ENCODE data around the gene HNMT.
"Not testable (repeated sequence)": the region's sequence is repeated elsewhere in the genome, so short reads cannot be mapped to it uniquely, and the experiment has no call there.

Gene HNMT

DNA sequence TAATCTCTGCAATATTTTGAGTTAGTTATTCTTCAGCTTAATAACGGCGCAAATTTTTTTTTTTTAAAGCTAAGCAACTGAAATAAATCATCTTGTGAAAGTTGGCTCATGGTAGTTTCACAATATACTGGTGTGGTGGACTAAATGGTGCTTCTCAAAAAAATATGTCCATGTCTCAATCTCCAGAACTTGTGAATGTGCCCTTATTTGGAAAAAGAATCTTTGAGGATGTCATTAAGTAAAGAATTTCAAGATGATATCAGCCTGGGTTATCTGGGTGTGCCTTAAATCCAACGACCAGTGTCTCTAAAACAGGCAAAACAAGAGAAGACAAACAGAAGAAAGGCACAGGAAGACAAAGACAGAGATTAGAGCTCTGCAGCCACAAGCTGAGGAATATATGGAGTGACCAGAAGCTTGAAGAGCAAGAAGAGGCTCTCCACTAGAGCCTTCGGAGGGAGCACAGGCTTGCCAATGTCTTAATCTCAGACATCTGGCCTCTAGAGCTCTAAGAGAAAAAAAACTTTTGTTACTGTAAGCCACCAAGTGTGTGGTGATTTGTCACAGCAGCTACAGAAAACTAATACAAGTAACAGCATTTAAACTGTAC is 71.4 kb downstream of the HNMT start:
- no peak for DNase-seq (ENCODE audit: low read depth, low spot score)
- H3K27ac ChIP-seq = no peak overlapping the region

DNA sequence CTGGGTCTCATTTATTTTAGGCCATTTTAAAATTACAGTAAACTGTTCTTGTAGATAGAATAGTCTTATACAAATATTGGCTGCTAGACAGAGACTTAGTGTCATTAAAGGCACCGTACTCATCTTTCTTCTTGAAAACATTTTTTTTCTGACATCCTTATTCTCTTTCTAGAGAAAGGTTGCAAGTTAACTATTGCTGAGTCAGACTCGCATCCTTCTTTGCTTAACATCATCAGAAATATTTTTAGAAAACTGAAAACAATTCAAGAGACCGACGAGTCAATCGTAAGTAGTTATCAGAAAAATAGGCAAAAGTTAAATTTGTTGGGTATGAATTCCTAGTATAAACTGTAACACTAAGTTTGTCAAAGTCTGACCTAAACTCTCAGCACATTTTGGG is 72.2 kb downstream of the HNMT start:
- no peak overlapping the region for H3K27ac ChIP-seq
- no peak for DNase-seq (ENCODE audit: low read depth, low spot score)

DNA sequence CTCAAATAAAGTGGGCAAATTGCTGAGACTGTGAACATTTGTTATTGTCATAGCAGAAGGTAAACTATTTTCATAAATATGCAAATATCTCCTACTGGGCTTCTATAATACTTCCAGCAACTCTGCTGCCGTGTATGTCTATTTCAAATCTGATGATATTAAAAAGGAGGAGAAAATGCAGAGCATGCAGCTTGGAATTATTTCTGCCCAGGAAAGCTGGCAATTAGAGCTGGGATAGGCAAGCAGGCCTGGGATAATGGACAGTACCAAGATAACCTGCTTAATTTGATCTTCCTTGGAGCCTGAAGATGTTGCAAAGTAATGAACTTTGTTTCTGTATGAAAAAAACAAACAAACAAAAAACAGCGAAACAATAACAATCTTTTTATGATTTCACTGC is 72.8 kb downstream of the HNMT start:
- no peak overlapping the region for H3K27ac ChIP-seq
- DNase-seq (ENCODE audit: low read depth, low spot score) = no peak

DNA sequence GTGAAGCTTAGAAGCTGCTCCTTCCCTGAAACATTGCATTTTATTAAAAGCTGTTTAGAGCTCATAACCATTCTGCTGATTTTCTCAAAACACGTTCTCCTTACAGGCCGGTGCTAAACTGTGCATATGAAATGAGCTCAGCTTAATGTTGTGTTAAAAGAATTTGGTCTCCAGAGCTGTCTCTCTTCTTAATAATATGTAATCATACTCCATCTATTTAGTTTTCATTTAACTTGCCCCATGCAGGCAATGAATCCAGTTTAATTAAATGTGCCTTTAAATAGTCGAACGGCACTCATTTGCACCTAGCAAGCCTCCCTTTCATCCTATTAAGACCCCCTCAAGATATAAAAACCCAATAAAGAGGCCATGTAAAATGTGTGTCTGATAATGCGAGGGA is 76.3 kb downstream of the HNMT start:
- no peak overlapping the region for H3K27ac ChIP-seq
- DNase-seq (ENCODE audit: low read depth, low spot score) = no peak

DNA sequence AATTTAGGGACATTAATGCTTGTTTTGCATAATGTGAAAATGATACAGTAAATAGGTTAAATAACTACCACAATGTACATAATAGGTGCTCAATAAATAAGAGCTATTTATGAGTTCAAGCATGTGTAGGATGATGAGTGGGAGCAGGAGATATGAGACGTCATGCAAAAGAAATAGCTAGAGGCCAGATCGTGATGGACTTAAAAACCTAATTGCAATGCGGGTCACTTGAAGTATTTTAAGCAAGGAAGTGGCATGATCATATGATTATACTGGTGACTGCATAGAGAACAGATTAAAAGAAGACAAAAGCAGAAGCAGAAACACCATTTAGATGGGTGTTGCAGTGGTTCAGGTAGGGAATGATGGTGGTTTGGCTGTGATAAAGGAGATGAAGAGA is 78.0 kb downstream of the HNMT start:
- no peak for DNase-seq (ENCODE audit: low read depth, low spot score)
- H3K27ac ChIP-seq = no peak overlapping the region

DNA sequence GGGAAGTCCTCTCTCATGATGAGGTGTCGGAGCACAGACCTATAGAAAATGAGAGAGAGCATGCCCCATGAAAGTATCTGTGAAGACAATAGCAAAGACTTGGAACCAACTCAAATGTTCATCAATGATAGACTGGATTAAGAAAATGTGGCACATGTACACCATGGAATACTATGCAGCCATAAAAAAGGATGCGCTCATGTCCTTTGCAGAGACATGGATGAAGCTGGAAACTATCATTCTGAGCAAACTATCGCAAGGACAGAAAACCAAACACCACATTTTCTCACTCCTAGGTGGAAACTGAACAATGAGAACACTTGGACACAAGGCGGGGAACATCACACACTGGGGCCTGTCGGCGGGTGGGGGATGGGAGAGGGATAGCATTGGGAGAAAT is 79.3 kb downstream of the HNMT start:
- H3K27ac ChIP-seq = not testable (repeated sequence)

DNA sequence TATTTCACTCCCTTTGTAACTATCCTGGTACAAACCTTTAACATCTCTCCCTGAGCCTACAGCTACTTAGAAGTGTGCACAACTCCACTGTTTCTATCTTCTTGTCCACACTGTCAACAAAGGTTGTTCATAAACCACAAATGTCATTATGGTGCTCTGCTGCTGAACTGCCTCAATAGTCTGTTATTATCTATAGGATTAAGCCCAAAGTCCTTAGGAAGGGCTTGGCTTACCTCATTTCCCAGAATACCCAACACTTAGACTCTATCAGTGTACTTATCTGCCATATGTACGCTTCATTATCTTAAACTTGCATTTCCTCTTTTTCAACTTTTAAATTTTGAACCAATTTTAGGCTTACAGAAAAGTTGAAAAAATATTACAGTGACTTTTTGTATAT is 94.2 kb downstream of the HNMT start:
- H3K27ac ChIP-seq = no peak overlapping the region
- DNase-seq (ENCODE audit: low read depth, low spot score) = no peak

More for the DNA sequence above, 79.3 kb downstream of the HNMT start:
- DNase-seq (ENCODE audit: low read depth, low spot score) = not testable (repeated sequence)

DNA sequence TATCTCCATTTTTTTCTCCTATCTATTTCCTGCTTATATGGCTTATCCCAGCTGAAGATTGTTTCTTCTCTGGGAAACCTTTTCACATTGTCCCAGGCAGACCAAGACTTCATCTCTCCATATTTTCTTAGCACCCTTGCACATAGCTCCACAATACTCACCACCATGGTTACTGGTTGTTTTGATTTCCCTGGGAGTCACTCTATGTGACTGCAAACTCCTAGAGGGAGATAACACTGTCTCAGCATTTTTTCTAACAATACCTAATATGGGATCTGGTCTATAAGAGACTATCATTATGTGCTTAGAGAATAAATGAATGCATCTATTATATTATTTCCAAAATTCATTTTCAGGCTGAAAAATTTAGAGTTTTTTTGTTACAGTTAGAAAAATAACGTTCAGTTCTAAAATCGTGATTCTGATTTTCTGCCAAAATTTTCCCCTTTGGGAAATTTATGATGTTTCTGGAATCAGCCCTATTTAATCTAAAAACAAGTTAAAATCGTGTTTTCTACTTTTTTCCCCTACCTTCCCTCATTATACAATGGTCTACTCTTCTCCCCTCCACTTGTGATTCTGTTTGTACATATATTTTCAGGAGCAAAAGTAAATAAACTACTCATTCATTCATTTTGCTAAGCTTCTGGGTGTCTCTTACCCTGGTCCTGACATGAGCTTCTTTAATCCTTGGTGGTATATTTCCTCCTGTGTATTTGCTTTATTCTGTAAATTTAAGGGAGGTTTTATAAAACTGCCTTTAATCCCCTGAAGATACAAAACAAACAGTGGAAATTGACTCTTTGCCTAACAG is 95.4 kb downstream of the HNMT start:
- DNase-seq (ENCODE audit: low read depth, low spot score) = no peak
- H3K27ac ChIP-seq = peak overlapping the region; percentile 5

DNA sequence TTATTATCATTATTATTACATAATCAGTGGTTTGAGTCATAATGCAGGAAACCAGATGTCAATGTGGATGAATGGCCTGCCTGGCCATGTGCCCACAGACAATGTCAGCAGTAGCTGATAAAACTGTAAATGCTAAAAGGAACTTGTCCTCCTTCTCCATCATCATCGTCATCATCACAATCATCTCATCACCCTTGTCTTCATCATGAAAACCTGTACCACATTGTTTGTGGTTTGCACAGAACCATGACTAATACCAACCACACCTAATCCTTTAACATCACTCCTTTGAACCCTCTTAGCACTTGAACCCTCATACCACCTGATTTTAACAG is 96.0 kb downstream of the HNMT start:
- peak; percentile 94 for DNase-seq (ENCODE audit: low read depth, low spot score)
- H3K27ac ChIP-seq = peak overlapping the region; percentile 18

DNA sequence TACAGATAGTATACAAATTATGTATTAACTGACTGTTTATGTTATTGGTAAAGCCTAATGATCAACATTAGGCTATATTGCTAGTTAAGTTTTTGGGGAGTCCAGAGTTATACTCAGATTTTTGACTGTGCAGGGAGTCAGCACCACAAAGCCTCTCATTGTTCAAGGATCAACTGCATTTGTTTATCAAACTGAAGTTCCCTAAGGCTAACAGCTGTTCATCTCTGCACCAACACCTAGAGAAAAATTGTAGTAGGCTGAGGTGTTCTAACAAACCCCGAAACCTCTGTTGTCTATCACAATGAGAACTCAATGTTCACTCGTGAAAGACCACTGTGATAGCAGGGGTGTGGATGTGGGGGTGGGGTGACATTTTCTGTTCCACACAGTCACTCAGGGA is 97.7 kb downstream of the HNMT start:
- no peak for DNase-seq (ENCODE audit: low read depth, low spot score)
- H3K27ac ChIP-seq = no peak overlapping the region

DNA sequence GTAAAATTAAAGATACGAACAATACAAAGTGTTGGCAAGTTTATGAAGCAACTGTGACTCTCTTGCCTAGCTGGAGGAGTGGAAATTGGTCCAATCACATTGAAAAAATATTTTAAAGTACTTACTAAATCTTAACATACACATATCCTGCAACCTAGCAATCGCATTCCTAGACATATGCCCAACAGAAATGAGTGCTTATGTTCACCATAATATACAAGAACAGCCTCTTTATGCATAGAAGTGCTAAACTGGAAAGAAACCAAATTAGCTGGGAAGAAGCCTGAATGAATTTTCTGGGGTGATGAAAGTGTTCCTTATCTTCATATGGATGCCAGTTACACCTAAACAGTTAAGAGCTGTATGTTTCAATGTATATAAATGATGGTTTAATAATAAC is 98.9 kb downstream of the HNMT start:
- DNase-seq (ENCODE audit: low read depth, low spot score) = no peak
- no peak overlapping the region for H3K27ac ChIP-seq

Measured in epithelial cell of prostate (primary cell).